Measurements from ENCODE around the gene SLC23A3.

SLC23A3 gene, protein sequence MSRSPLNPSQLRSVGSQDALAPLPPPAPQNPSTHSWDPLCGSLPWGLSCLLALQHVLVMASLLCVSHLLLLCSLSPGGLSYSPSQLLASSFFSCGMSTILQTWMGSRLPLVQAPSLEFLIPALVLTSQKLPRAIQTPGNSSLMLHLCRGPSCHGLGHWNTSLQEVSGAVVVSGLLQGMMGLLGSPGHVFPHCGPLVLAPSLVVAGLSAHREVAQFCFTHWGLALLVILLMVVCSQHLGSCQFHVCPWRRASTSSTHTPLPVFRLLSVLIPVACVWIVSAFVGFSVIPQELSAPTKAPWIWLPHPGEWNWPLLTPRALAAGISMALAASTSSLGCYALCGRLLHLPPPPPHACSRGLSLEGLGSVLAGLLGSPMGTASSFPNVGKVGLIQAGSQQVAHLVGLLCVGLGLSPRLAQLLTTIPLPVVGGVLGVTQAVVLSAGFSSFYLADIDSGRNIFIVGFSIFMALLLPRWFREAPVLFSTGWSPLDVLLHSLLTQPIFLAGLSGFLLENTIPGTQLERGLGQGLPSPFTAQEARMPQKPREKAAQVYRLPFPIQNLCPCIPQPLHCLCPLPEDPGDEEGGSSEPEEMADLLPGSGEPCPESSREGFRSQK

GRCh38 chr2:219169930-219170654, at the start of gene SLC23A3:
SLC23A3 (minus strand) TSS chr2:219170029; CDS start chr2:219169984, 45 bp downstream.
- no peak for DNase-seq

GRCh38 chr2:219218732-219219701, 49.2 kb upstream of the SLC23A3 start, which contains the start of gene ABCB6:
ABCB6 (minus strand) TSS chr2:219218958; CDS start chr2:219218673, 285 bp downstream.
- peak; percentile 88 to 91 for DNase-seq

DNA sequence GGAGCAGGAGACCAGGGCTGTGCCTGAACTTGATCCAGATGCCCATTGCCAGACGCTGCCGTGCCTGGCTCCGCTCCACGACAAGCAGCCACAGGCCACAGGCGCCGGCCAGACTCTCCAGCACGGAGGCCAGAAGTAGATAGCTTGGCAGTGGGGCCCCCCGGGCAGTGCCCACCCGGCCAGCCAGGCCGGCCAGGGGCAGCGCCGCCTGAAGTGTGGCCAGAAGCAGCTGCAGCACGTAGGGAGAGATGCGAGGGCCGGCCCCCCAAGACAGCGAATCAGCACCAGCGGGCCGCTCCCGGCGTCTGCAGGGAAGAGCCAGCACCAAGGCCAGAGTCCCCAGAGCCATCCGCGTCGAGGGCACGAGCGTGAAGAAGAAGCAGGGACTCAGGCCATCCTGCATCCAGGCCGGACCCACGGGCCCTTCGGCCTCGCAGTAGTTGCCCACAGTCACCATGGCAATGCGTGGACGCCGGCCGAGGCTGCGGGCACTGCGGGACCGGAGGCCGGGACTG, 48.4 kb upstream of the SLC23A3 start:
- DNase-seq, result peak in 1 of 2 experiments; percentile 20

DNA sequence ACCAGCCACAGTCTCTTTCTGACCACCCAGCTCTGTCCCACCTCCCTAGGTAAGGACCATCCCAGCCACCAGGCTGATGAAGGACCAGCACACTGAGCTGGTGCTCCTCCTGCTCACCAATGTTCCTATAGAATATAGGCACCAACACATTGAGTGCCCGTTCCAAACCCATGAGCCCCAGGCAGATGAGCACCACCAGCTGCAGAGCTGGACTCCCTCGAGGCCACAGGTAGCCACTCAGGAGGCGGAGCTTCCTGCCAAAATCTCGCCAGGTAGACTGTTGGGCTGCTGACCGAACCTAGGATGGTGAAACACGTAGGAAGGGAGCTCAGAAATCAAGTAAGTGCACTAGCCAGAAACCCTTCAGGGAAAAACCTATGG, 46.7 kb upstream of the SLC23A3 start:
- no peak for DNase-seq

DNA sequence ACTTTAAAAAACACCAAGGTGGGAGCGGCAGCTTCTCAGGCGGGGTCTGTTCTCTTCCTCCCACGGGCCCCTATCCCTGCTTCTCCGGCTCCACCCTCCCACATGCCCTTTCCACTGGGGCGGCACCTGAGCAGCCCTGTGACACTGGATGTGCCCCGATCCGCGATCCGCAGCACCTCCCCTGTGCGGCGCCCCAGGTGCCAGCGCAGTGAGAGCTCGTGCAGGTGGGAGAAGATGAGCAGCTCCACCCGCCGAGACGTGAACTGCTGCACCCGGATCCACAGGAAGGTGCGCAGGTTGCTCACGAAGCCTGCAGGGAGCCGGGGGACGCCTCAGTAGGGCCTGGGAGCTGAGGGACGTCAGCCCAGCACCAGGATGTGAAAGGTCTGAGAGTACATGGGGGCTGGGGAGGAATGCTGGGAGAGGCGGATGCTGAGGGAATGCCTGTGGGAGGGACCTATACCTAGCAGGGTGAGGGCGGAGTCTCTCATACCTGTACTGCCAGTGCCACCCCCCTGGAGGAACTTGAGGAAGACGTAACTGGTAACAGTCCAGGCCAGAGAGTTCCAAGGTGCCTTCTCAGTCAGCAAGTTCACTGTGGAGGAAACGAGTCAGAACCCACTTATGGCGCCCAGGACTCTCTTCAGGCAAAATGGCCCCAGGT, 46.2 kb upstream of the SLC23A3 start:
- DNase-seq, result no peak

GRCh38 chr2:219214786-219215185, 45.0 kb upstream of the SLC23A3 start:
- no peak for DNase-seq

DNA sequence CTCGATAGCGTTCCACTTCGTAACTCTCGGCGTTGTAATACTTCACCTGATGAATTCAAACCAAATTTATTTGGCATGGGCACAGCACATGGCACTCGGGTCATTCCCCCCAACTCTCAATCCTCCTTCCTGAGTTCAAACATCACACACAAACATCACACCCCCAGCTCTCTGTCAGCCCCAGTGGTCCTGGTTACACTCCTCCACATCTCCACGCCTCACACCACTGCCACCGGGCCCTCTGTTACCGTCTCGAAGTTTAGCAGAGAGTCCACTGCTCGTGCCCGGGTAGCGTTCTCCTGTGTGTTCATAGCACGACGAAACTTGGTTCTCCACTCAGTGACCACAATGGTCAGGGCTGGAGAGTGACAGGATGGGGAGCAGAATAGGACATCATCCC, 44.3 kb upstream of the SLC23A3 start:
- DNase-seq, result no peak

GRCh38 chr2:219213486-219214071, 43.8 kb upstream of the SLC23A3 start:
- no peak for DNase-seq

- DNase-seq, result no peak
These were observed 43.2 kb upstream of the SLC23A3 start for GRCh38 chr2:219213026-219213415.

DNA sequence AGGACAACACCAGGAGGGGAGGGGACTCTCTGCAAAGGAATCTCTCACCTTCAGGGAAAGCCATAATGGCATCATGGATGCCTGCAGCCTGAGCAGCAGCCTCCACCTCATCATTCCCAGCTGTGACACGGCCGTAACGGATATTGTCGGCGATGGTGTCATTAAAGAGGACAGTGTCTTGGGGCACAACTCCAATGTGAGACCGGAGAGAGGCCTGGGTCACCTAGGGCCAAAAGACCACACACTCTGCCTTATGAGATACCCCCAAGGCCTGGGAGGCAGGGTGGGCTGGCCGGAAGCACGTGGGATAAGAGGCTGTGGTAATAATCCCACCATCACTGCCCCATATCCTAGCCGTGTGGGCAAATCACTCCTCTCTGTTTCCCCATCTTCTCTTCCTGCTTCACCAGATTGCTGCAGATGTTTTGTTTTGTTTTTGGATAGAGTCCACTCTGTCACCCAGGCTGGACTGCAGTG, 41.1 kb upstream of the SLC23A3 start:
- no peak for DNase-seq

GRCh38 chr2:219210196-219210885, 40.5 kb upstream of the SLC23A3 start:
- DNase-seq, result no peak

DNA sequence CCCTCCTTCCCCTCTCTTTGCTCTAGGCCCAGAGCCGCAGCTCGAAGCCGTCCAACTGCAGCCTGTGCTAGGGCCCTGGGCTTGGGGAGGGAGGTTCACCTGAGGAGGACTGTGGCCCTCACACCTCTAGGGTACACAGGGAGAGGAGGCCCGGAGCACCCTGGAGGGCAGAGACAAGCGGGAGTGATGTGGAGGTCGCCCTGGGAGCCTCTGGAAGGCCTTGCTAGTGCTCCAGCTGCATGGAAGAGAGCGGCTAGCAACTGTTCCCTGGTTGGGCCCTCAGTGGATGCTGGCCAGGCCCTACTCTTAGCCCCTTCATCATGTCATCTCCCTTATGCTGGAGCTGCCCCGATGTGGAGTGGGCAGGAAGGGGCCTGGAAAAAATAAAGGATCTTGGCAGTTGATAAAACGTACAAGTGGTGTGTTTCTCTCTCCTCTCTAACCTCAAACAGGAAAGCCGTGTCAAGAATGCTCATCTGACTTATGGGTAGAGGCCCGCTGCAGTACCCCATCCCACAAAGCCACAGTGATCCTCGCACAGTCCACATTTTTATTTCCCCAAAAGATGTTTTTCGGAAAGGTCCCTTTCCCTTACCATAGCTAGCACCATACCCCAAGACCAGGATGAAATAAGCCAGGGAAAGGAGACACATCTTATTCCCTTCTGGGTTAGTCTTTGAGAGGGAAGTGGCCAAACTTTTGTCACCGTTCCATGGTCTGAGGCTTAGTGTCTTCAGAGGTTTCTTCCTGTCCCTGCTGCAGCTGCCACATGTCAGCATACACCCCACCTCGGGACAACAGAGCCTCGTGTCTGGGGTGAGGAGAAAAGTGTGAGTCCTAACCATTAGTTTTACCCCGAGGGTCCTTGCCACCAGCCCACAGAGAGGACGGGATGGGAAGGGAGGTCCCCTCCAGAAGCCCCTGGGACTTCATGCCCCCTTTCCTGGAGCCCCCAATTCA, 39.7 kb upstream of the SLC23A3 start:
- no peak for DNase-seq

GRCh38 chr2:219207884-219208740, 38.3 kb upstream of the SLC23A3 start:
- no peak for DNase-seq

DNA sequence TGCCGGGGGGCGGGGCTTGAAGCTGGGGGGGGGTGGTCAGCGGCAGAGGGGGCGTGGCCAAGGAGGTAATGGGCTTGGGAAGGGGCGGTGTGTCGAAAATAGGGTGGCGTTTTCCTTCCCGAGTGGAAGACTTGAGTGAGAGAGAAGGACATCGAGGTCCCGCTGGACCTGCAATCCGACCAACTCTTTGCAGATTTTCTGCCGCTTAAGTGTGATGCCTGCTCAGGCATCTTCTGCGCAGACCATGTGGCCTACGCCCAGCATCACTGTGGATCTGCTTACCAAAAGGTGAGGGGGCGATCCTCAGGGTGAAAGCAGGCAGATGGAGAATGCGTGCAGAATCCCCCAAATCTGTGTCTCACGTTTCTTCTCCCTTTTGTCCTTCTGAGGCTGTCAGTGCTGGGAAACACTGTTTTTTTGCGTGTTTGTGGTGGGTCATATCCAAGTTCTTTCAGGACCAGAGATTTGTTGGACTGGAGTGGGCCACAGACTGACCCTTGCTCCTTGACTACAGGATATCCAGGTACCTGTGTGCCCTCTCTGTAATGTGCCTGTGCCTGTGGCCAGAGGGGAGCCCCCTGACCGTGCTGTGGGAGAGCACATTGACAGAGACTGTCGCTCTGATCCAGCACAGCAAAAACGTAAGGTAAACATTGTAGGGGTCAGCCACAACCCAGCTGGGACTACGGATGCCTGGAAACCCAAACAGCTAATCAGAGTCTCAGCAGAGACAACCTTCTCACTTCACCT, 37.5 kb upstream of the SLC23A3 start:
- no peak for DNase-seq

DNA sequence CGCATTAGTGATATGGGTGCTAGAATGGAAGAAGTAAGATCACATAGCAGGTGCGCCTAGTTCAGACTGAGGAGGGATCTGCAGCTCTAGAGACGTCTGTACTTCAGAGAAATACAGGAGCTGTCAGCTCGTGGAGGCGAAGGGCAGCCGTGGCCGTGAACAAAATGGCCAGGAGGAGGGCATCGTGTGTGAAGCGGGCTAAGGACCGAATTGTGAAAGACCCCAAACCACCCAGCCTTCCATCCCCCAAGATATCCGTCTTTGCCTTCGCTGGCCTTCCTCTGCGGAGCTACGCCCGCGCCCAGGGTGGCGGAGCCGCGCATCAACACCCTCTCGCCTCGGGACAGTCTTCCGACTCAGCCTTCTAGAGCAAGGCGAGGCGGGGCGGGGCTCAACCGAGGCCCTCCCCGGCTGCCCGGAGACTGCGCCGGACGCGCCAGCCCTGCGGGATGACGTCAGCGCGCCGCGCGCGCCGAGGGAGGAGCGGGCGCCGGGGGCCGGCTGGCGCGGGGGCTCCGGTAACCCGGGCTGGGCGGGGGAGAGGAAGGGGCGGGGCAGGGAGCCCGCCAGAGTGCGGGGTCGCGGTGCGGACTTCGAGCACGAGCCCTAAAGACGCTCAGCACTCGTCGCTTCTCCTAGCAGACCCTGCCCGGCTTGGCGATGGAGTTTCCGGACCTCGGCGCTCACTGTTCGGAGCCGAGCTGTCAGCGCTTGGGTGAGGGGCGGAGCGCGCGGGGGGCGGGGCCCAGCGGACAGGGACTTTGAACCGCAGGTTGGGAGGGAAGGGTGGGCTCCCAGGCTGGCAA, 36.7 kb upstream of the SLC23A3 start, which contains the start of gene ZFAND2B:
TSS of gene ZFAND2B (plus strand) at position 455 of the 806 bp plus-strand sequence. CDS start at position 661, 206 bp downstream.
- peak; percentile 93 to 97 for DNase-seq

DNA sequence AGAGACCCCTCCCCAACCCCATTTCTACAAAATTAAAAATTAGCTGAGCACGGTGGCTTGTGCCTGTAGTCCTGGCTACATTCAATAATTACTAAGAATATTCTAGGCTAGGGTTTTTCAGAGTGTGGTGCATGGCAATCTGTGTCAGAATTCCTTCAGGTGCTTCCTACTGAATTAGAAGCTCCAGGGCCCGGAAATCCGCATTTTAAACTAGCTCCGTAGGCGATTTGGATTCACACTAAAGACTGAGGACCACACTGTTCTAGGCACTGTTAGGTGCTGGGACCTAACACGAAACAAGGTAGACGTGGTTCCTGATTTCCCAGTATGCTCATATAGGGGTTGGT, 36.1 kb upstream of the SLC23A3 start:
- DNase-seq, result no peak

- DNase-seq, result no peak
These were observed 35.3 kb upstream of the SLC23A3 start for GRCh38 chr2:219205165-219205538.
